Left renal cortex interstitium (tissue), 4 donors: ENCODE data around the gene RFPL4A. TPM values are rescaled to one million over a fixed set of nuclear protein-coding genes. Genes with fewer than 3 reads are reported as not detected.
"Not testable (repeated sequence)": the region's sequence is repeated elsewhere in the genome, so short reads cannot be mapped to it uniquely, and the experiment has no call there.

Source experiments
- DNase-seq, 4 donors: peaks; one replicate each; pipeline ENCODE4 v3.0.0-alpha.2; 2013; ENCODE audit warnings: low read depth in 4 of 4, low spot score in 2 of 4, missing footprints in 1 of 4
- polyA plus RNA-seq, 4 donors: library from polyadenylated mRNA; unstranded; fragments of 120-200 nt; gene quantifications; one replicate each; pipeline ENCODE4 v1.2.1, GENCODE V29; 2013; ENCODE audit not compliant: insufficient read length in 4 of 4

Gene RFPL4A
- polyA plus RNA-seq, result under 1 TPM in 2 of 4 donors, not detected in 2; 0.16 to 0.25 TPM

DNA sequence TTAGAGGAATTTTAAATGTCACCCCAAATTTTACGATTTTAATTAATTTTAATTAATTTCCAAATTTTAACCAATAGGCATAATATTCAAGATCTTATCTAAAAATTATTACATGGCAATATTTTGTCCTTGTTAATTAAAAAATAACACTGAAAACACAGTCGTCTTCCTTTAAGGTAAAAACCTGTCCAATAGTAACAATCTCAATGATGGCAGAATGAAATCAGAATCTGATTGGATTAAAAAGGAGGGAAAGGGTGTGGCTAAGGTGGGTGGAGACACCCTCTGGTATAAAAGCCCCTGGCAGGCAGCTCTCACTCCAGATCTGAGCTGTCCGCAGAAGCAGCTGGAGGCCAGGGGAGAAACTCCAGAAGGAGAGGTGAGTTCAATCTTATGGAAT lies at the start of gene RFPL4A:
Gene RFPL4A, plus strand, starts transcription at position 301 of the 400 bp plus-strand sequence. CDS start 2,704 bp downstream, outside the sequence.
- DNase-seq, result not testable (repeated sequence)

DNA sequence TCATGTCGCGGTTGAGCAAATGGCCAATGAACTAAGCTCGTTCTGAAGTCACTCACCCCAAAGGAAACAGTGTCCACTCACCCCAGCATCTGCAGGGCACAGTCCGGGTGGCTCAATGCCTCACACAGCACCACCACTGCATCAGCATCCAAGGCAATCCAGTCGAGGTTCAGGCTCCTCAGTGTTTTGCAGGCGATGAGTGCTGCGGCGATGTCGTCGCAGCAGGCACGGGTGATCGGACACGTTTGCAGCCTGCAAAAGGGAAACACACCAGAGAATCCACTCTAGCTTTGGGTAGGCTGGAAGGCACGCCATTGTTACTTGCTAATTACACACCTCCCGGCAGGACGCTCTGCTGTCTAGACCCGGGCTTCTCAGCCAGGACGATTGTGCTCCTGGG lies 47.2 kb upstream of the RFPL4A start:
- no peak for DNase-seq

DNA sequence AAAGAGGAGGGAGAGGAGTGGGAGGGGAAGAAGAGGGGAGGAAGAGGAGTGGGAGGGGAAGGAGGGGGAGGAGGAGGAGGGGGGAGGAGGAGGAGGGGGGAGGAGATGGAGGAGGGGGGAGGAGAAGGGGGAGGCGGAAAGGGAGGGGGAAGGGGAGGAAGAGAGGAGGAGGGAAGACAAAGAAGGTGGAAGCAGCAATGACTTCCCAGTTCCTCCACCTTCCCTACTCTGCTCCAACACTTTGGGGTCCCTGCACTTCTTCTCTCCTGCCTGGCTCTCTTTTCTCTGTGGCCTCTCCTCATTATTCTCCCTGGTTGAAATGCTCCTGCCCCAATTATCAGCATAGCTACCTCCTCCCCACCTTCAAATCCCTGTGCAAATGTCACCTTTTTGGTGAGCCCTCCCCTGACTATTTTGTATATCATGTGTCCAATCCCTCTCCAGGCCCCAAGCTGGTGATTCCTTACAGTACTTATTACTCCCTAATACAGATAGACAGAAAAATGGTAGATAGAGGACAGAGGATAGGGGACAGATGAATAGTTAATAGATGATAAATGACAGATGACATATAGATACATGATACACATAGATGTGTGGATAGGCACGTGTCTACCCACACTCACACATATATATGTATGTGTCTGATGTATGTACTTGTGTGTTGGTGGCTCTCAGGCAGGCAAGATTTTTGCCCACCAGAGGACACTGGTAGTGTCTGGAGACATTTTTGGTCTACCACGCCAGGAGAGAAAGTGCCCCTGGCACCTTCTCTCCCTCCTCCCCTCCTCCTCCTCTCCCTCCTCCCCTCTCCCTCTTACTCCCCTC lies 45.9 kb upstream of the RFPL4A start:
- no peak for DNase-seq

DNA sequence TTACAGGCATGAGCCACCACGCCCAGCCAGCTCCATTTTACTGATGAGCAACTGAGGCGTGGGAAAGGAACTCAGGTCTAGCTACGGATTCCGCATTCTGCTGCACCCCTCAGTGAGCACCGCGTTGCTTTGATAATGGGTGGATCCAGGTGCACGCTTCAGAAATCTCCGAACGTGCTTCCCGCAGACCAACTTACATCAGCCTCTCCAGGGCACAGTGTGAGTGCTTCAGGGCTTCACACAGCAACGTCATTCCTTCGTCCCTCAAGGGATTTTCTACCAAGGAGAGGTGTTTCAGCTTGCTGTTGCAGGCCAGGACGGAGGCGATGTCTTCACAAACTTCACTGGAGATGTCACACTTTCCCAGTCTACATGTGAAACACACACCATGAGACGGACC lies 42.4 kb upstream of the RFPL4A start:
- no peak for DNase-seq

DNA sequence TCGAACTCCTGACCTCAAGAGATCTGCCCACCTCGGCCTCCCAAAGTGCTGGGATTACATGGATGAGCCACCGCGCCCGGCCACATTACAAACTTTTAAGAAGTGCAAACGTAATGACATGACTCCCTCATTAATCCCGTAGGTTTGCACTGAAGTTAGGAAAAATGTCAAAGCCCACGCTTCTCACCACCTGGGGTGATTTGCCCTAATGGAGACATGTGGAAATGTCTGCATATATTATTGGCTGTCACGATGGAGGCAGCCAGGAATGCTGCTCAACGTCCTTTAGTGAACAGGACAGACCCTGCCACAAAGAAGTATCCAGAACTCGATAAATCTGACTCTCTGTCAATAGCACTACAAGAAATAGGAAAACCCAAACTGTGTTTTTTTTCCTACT lies 41.6 kb upstream of the RFPL4A start:
- no peak for DNase-seq

DNA sequence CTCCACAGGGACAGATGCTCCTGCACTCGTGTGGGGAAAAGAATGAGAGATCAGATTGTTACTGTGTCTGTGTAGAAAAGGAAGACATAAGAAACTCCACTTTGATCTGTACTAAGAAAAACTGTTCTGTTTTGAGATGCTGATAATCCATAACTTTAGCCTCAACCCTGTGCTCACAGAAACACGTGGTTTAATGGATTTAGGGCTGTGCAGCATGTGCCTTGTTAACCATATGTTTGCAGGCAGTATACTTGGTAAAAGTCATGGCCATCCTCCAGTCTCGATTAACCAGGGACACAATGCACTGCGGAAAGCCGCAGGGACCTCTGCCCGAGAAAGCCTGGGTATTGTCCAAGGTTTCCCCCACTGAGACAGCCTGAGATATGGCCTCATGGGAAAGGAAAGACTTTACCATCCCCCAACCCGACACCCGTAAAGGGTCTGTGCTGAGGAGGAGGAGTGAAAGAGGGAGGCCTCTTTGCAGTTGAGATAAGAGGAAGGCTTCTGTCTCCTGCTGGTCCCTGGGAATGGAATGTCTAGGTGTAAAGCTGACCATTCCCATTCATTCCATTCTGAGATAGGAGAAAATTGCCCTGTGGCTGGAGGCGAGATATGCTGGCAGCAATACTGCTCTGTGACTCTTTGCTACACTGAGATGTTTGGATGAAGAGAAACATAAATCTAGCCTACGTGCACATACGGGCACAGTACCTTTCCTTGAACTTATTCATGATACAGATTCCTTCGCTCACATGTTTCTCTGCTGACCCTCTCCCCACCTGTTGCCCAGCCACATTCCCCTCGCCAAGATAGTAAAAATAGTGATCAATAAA lies 40.8 kb upstream of the RFPL4A start:
- DNase-seq, result not testable (repeated sequence)

DNA sequence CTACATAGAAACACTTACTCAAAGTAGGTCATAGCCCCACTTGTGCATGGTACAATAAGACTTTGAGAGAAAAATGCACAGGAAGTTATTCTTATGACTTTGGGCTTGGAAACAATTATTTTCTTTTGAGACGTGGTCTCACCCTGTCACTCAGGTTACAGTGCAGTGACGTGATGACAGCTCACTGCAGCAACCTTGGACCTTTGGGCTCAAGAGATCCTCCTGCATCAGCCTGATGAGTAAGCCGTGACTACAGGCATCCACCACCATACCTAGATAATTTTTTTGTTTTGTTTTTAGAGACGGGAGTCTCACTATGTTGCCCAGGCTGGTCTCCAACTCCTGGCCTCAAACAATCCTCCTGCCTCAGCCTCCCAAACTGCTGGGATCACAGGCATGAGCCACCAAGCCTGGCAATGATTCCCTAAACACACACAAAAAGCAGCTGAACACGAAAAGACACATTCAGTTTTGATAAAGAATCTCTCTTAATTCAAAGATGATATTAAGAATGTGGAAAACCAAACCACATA lies 38.6 kb upstream of the RFPL4A start:
- no peak for DNase-seq

DNA sequence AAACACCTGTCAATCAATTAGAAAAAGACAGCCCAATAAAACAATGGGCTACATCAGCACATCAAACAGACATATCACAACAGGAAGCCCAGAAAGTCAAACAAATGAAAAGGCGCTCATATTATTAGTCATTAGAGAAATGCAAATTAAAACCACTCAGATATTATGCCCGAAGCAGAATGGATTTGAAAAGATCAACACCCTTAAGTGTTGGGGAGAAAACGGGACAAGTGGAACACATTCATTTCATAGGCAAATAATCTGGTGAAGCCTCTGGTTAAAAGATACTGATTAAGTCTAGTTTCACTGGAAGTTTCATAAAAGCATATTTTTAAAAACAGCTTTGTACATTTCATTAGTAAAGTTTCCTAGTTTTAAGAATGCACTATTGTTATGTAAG lies 38.1 kb upstream of the RFPL4A start:
- no peak for DNase-seq

DNA sequence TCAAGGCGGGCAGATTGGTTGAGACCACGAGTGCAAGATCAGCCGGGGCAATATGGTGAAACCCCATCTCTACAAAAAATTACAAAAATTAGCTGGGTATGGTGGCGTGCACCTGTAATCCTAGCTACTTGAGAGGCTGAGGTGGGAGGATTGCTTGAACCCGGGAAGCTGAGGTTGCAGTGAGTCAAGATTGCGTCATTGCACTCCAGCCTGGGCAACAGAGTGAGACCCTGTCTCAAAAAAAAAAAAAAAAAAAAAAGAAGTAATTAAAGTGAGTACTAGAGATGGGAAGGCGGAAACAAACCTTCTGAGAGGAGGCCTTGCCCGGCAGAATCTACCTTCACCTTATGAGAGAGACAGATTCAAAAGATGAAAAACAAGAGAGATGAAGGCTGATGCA lies 35.4 kb upstream of the RFPL4A start:
- no peak for DNase-seq

DNA sequence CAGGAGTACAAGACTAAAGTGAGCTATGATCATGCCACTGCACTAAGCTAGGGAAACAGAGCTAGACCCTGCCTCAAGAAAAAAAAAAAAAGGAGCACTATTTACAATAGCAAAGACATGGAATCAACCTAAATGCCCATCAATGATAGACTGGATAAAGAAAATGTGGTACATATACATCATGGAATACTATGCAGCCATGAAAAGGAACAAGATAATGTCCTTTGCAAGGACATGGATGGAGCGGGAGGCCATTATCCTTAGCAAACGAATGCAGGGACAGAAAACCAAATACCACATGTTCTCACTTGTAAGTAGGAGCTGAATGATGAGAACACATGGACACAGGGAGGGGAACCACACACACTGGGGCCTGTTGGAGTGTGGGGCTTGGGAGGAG lies 28.5 kb upstream of the RFPL4A start:
- DNase-seq, result not testable (repeated sequence)

DNA sequence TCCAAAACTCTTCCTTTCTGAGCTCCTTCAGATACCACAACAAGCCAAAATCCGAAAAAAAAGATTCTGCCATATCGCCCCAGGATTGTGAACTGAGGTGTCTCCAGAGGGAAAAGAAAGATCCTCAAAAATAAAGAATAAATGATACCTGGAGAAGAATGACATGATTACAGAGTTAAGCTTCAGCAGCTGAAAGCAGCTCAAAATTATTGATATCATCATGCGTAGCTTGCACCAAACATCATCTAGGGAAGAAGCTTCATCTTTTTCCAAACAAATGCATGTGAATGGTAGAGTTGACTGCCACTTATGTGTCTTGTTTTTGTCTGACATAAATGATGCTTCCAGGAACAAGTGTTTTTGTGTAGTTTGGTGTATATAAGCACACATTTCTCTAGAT lies 20.6 kb upstream of the RFPL4A start, which contains the start of gene NLRP9:
Gene NLRP9, minus strand, starts transcription at position 101 of the 400 bp plus-strand sequence. Its CDS starts 28 bp downstream, at position 73.
- no peak for DNase-seq

DNA sequence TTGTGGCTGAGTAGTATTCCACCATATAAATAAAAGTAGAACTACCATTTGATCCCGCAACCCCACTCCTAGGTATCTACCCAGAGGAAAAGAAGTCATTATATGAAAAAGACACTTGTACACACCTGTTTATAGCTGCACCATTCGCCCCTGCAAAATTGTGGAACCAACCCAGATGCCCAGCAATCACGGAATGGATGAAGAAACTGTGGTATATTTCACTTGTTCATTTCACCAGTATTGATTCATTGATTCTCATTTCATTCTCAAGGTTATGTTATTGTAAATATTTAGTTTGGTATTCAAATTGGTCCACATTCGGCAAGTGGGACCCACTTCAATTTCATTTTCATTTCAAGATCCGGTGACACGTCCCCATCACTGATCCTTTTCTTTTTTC lies 8.2 kb upstream of the RFPL4A start:
- no peak for DNase-seq

DNA sequence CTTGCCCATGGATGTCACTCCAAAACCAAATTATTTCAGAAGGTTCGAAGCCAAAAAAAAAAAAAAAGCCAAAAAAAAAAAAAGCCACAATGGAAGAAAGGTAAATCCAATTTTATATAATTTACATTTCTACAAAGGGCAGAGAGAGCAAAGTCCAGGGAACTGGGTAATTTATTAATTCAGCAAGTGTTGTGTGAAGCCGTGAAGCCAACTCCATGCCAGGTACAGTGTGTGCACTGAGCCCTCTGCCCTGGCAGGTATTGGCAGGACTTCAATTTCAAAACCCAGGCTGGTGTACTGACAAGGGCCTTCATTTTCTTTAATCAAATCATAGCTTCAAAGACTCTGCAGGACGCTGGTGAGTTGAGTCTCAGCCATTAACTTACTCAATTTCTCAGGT lies 5.5 kb upstream of the RFPL4A start:
- DNase-seq, result no peak

DNA sequence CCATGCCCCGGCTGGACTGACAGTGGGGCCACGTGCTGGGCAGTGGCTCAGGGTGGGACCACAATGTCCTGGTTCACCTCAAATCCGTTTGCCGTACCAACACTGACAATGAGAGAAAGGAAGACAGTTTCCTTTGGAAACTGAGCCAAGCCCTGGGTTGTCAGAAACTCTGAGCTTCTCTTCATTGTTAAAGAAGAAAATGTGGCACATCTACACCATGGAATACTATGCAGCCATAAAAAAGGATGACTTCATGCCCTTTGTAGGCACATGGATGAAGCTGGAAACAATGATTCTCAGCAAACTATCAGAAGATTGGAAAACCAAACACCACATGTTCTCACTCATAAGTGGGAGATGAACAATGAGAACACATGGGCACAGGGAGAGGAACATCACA lies 2.1 kb upstream of the RFPL4A start:
- not testable (repeated sequence) for DNase-seq

DNA sequence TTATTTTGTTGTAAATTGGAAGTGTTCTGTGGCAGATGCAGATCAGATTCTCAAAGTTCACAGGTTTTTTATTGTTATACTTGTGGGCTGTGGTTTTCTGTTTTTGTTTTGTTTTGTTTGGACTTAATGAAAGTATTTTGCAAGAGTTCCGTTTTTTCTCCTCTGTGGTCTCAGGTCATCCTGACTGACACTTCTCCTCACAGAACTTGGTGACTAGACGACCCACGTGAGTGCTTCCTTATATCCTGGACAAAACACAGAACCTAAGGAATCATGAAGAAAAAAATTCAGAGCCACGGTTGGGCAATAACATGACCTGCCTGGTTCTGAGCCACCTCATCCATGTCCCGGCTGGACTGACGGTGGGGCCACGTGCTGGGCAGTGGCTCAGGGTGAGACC lies 7.6 kb downstream of the RFPL4A start:
- no peak for DNase-seq

DNA sequence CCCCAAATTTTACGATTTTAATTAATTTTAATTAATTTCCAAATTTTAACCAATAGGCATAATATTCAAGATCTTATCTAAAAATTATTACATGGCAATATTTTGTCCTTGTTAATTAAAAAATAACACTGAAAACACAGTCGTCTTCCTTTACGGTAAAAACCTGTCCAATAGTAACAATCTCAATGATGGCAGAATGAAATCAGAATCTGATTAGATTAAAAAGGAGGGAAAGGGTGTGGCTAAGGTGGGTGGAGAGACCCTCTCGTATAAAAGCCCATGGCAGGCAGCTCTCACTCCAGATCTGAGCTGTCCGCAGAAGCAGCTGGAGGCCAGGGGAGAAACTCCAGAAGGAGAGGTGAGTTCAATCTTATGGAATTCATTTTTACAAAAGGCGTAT lies 9.9 kb downstream of the RFPL4A start, which contains the start of gene RFPL4AL1:
Gene RFPL4AL1, plus strand, starts transcription at position 301 of the 400 bp plus-strand sequence. CDS start 2,687 bp downstream, outside the sequence.
- DNase-seq, result not testable (repeated sequence)

DNA sequence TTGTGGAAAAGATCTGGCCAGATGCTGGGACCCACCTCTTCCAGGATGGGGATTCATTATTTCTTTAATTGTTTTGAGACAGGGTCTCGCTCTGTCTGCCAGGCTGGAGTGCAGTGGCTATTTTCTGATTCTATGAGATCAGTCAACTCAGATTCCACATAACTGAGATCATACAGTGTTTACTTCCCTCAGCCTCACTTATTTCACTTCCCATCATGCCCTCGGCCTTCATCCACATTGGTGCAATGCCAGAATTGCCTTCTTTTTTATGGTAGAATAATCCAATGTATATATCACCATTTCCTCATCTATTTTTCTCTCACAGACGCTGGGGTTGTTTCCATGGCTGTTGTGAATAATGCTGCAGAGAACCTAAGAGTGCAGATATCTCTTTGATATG lies 10.7 kb downstream of the RFPL4A start:
- not testable (repeated sequence) for DNase-seq

DNA sequence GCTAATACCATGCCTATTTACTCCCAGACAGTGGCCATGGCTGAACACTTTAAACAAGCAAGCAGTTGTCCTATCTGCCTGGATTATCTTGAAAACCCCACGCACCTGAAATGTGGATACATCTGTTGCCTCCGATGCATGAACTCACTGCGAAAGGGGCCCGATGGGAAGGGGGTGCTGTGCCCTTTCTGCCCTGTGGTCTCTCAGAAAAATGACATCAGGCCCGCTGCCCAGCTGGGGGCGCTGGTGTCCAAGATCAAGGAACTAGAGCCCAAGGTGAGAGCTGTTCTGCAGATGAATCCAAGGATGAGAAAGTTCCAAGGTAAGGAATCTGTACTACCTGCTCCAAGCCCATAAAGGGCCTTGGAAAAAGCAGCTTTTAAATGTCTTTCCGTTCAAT lies 18.6 kb downstream of the RFPL4A start:
- DNase-seq, result no peak

DNA sequence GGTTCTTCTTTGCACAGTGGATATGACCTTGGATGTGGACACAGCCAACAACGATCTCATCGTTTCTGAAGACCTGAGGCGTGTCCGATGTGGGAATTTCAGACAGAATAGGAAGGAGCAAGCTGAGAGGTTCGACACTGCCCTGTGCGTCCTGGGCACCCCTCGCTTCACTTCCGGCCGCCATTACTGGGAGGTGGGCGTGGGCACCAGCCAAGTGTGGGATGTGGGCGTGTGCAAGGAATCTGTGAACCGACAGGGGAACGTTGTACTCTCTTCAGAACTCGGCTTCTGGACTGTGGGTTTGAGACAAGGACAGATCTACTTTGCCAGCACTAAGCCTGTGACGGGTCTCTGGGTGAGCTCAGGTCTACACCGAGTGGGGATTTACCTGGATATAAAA lies 19.4 kb downstream of the RFPL4A start:
- no peak for DNase-seq

DNA sequence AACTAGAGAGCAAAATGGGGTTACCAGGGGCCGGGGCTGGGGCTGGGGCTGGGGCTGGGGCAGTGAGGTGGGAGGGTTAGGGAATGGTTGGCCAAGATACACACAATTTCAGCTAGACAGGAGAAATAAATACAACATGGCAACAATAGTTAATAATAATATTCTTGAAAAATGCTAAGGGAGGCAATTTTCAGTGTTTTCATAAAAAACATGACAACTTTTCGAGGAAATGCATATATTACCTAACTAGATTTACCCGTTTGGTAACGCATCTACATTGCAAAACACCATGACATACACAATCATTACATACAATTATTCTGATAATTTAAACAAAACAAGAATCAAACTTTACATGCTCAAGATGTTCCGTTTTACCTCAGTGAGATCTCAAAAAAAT lies 22.2 kb downstream of the RFPL4A start:
- no peak for DNase-seq

DNA sequence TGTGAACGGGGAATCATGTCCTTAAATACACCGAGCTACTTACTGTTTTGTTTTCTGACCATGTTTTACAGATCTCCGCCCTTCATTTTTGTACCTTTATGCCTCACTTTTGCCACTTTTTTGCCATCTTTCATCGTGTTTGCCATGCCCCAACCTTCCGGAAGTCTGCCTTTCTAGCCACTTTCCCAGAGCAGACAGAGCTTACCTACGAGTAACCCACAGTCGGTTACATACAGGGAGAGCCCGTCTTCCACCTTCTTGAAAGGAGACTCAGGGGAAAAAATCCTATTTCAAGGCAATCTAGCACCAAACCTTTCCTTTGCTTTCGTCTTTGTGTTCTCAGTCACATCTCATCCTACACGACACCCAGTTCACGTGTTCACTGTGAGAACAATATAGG lies 36.1 kb downstream of the RFPL4A start:
- DNase-seq, result no peak
